H1 (cell line): Measurements from ENCODE around the gene ZNF804B. TPM values are rescaled to one million over a fixed set of nuclear protein-coding genes. Genes with fewer than 3 reads are reported as not detected.

Experiments used
- CTCF ChIA-PET: fragments of 300-600 bp; sonication (Branson Sonifier 250); formaldehyde crosslinking; loops from one replicate; lab custom pipeline; 2021; ENCODE audit not compliant: partially characterized antibody; lab: Charles Lee
- POLR2A ChIA-PET: fragments of 300-600 bp; sonication (Branson Sonifier 250); formaldehyde crosslinking; loops from one replicate; lab custom pipeline; 2021; ENCODE audit warnings: inconsistent platforms; ENCODE audit not compliant: partially characterized antibody; lab: Charles Lee
- DNase-seq, 2 experiments: peaks; one replicate each; pipeline versions ENCODE4 v3.0.0 to v3.0.0-alpha.2; 2010 to 2022; ENCODE audit warnings: low spot score in 2 of 2, low read depth in 1 of 2, mixed read lengths in 1 of 2
- FAIRE-seq: peaks from 2 replicates; lab custom pipeline; 2011; peaks lifted over from hg19 to GRCh38; lab: Jason Lieb, UNC
- H2AFZ ChIP-seq: 2 replicates; pipeline ENCODE4 v1.8.1; 2012; ENCODE audit warnings: low read length, inconsistent platforms
- H2AK5ac ChIP-seq: 2 replicates; pipeline ENCODE4 v1.6.1; 2013; ENCODE audit warnings: low read depth, low read length
- H2BK120ac ChIP-seq: replicated peaks from 2 replicates; pipeline ENCODE3; 2013; ENCODE audit warnings: low read depth, low read length, inconsistent platforms
- H2BK12ac ChIP-seq: 2 replicates; pipeline ENCODE4 v1.6.1; 2013; ENCODE audit warnings: low read depth, low read length
- H2BK15ac ChIP-seq: 2 replicates; pipeline ENCODE4 v1.6.1; 2013; ENCODE audit warnings: low read length
- H2BK20ac ChIP-seq: 2 replicates; pipeline ENCODE4 v1.6.1; 2013; ENCODE audit warnings: low read length
- H2BK5ac ChIP-seq: 2 replicates; pipeline ENCODE4 v1.6.1; 2013; ENCODE audit warnings: low read depth, low read length
- H3K14ac ChIP-seq: 2 replicates; pipeline ENCODE4 v1.6.1; 2013; ENCODE audit warnings: inconsistent platforms; ENCODE audit not compliant: insufficient read length
- H3K18ac ChIP-seq: 2 replicates; pipeline ENCODE4 v1.6.1; 2013; ENCODE audit warnings: low read length; ENCODE audit errors: extremely low read depth
- H3K23ac ChIP-seq: 2 replicates; pipeline ENCODE4 v1.6.1; 2013; ENCODE audit warnings: inconsistent platforms; ENCODE audit not compliant: insufficient read length
- H3K23me2 ChIP-seq: 2 replicates; pipeline ENCODE4 v1.6.1; 2013; ENCODE audit warnings: low read depth, low read length
- H3K27ac ChIP-seq: 2 replicates; pipeline ENCODE4 v1.6.1; 2011; ENCODE audit warnings: low read depth, low read length, inconsistent platforms
- H3K27me3 ChIP-seq, 4 experiments: replicated peaks in 1 of 4; 1 replicate in 1 of 4; 2 replicates in 3 of 4; pipeline versions ENCODE4 v1.6.1 to v1.8.1; 2011 to 2013; ENCODE audit warnings: low read length in 3 of 4, mild to moderate bottlenecking in 3 of 4, inconsistent platforms in 2 of 4, mixed read lengths in 2 of 4, moderate library complexity in 1 of 4; ENCODE audit not compliant: control insufficient read depth in 3 of 4, insufficient read depth in 3 of 4; ENCODE audit errors: extremely low read depth in 1 of 4
- H3K36me3 ChIP-seq, 4 experiments: 2 replicates each; pipeline versions ENCODE4 v1.6.1 to v1.8.1; 2011 to 2013; ENCODE audit warnings: mild to moderate bottlenecking in 4 of 4, low read length in 3 of 4, moderate library complexity in 2 of 4, control low read depth in 1 of 4, inconsistent platforms in 1 of 4; ENCODE audit not compliant: insufficient read depth in 4 of 4, control insufficient read depth in 2 of 4
- H3K4ac ChIP-seq: replicated peaks from 2 replicates; pipeline ENCODE3; 2013; ENCODE audit warnings: low read length, low read depth, mixed read lengths, inconsistent platforms; ENCODE audit not compliant: insufficient read length
- H3K4me1 ChIP-seq, 4 experiments: replicated peaks in 1 of 4; 1 replicate in 1 of 4; 2 replicates in 3 of 4; pipeline versions ENCODE4 v1.6.1 to v1.8.1; 2011 to 2013; ENCODE audit warnings: low read length in 3 of 4, inconsistent platforms in 2 of 4, mixed read lengths in 1 of 4; ENCODE audit not compliant: insufficient read depth in 4 of 4, control insufficient read depth in 3 of 4
- H3K4me2 ChIP-seq, 2 experiments: 2 replicates each; pipeline versions ENCODE4 v1.6.1 to v1.8.1; 2011 to 2013; ENCODE audit warnings: low read depth in 2 of 2, low read length in 2 of 2, control low read depth in 1 of 2, inconsistent platforms in 1 of 2, mild to moderate bottlenecking in 1 of 2; ENCODE audit not compliant: insufficient read depth in 1 of 2
- H3K4me3 ChIP-seq, 4 experiments: fragments of 200-600, 300-600 bp in 1 of 4; sonication (generic), shearing (Covaris generic), sonication (Bioruptor Twin) in 1 of 4; 2 replicates each; pipeline versions ENCODE4 v1.5.1 to v1.8.1; 2011 to 2016; ENCODE audit warnings: low read length in 4 of 4, low read depth in 3 of 4, control low read depth in 2 of 4, inconsistent platforms in 2 of 4, mild to moderate bottlenecking in 2 of 4, mixed read lengths in 1 of 4, moderate library complexity in 1 of 4; ENCODE audit not compliant: insufficient read depth in 2 of 4; ENCODE audit errors: extremely low read depth in 1 of 4
- H3K56ac ChIP-seq: replicated peaks from 2 replicates; pipeline ENCODE3; 2013; ENCODE audit warnings: low read depth, mild to moderate bottlenecking, mixed read lengths, low read length, inconsistent platforms; ENCODE audit not compliant: insufficient read length
- H3K79me1 ChIP-seq: 2 replicates; pipeline ENCODE4 v1.6.1; 2013; ENCODE audit warnings: low read depth, low read length, control low read depth
- H3K79me2 ChIP-seq, 2 experiments: 2 replicates each; pipeline versions ENCODE4 v1.6.1 to v1.8.1; 2012 to 2013; ENCODE audit warnings: low read length in 2 of 2, mild to moderate bottlenecking in 2 of 2, inconsistent platforms in 1 of 2; ENCODE audit not compliant: insufficient read depth in 2 of 2, control insufficient read depth in 1 of 2
- H3K9ac ChIP-seq, 4 experiments: replicated peaks in 1 of 4; 1 replicate in 1 of 4; 2 replicates in 3 of 4; pipeline versions ENCODE4 v1.6.1 to v1.8.1; 2011 to 2013; ENCODE audit warnings: low read depth in 3 of 4, low read length in 3 of 4, control low read depth in 2 of 4, mild to moderate bottlenecking in 2 of 4, moderate library complexity in 2 of 4, inconsistent platforms in 1 of 4; ENCODE audit errors: extremely low read depth in 1 of 4
- H3K9me3 ChIP-seq, 2 experiments: 2 replicates each; pipeline versions ENCODE4 v1.6.1 to v1.8.1; 2012 to 2013; ENCODE audit warnings: mild to moderate bottlenecking in 2 of 2, moderate library complexity in 2 of 2, control low read depth in 1 of 2, inconsistent platforms in 1 of 2, low read depth in 1 of 2, low read length in 1 of 2, mixed read lengths in 1 of 2; ENCODE audit not compliant: insufficient read depth in 2 of 2
- H4K20me1 ChIP-seq, 2 experiments: replicated peaks in 1 of 2; 2 replicates each; pipeline versions ENCODE3 to v1.8.1; 2011 to 2013; ENCODE audit warnings: inconsistent platforms in 2 of 2, low read length in 2 of 2, mild to moderate bottlenecking in 1 of 2; ENCODE audit not compliant: insufficient read depth in 2 of 2, control insufficient read depth in 1 of 2
- H4K5ac ChIP-seq: 2 replicates; pipeline ENCODE4 v1.6.1; 2013; ENCODE audit warnings: low read length, low read depth, mixed read lengths, inconsistent platforms; ENCODE audit not compliant: insufficient read length
- H4K8ac ChIP-seq: 2 replicates; pipeline ENCODE4 v1.8.0; 2013; ENCODE audit warnings: mild to moderate bottlenecking, moderate library complexity, low read length, inconsistent platforms; ENCODE audit not compliant: insufficient read depth; ENCODE audit errors: extremely low read depth
- H4K91ac ChIP-seq: replicated peaks from 2 replicates; pipeline ENCODE3; 2013; ENCODE audit warnings: low read length, mixed read lengths, inconsistent platforms; ENCODE audit not compliant: insufficient read length
- ASH2L ChIP-seq: fragments of 200-600, 300-600 bp; sonication (generic); IDR thresholded peaks from one replicate; pipeline ENCODE4 v1.7.1; 2017; ENCODE audit warnings: low read length
- CHD2 ChIP-seq: IDR thresholded peaks from 2 replicates; pipeline ENCODE4 v1.6.1; 2012; ENCODE audit warnings: low read length, improper control_type of control experiment
- HDAC2 ChIP-seq, 2 experiments: fragments of 300-600 bp in 1 of 2; sonication (generic) in 1 of 2; IDR thresholded peaks; 2 replicates each; pipeline ENCODE4 v1.6.1; 2011 to 2012; ENCODE audit warnings: low read depth in 2 of 2, low read length in 2 of 2, mild to moderate bottlenecking in 2 of 2, moderate library complexity in 2 of 2, borderline replicate concordance in 1 of 2, inconsistent platforms in 1 of 2
- KDM1A ChIP-seq: fragments of 200-600, 300-600 bp; sonication (generic); IDR thresholded peaks from 2 replicates; pipeline ENCODE4 v1.7.1; 2016; ENCODE audit warnings: mild to moderate bottlenecking, low read length, borderline replicate concordance
- PHF8 ChIP-seq: fragments of 200-600 bp; sonication (generic); conservative IDR thresholded peaks from 2 replicates; pipeline ENCODE4 v1.7.1; 2012; ENCODE audit warnings: low read depth, mild to moderate bottlenecking, inconsistent platforms, low read length, moderate library complexity
- SIX5 ChIP-seq: IDR thresholded peaks from 2 replicates; pipeline ENCODE4 v1.6.1; 2011; ENCODE audit warnings: mild to moderate bottlenecking, low read depth, low read length
- TBP ChIP-seq: IDR thresholded peaks from 2 replicates; pipeline ENCODE4 v1.6.1; 2011; ENCODE audit warnings: low read depth, low read length, improper control_type of control experiment
- USF2 ChIP-seq: IDR thresholded peaks from 2 replicates; pipeline ENCODE4 v1.6.1; 2011; ENCODE audit warnings: low read length, improper control_type of control experiment
- polyA plus RNA-seq, 7 experiments: library from polyadenylated mRNA; depleted of rRNA in 3 of 7; stranded (reverse) in 5 of 7; unstranded in 2 of 7; fragments of >200 nt in 5 of 7; fragments of 200-250 nt in 2 of 7; gene quantifications; 1 replicate in 5 of 7; 2 replicates in 1 of 7; 4 replicates in 1 of 7; pipeline versions ENCODE4 v1.2.1 to v1.2.3, GENCODE V29; 2011 to 2013; ENCODE audit warnings: missing spikeins in 2 of 7, mixed read lengths in 2 of 7
- total RNA-seq: library from RNA; stranded (reverse); fragmentation: NEBNext Ultra II Directional; extraction: Animal tissue kit (Norgen Biotek cat#: 25700); gene quantifications from 2 replicates; pipeline ENCODE4 v1.2.1, GENCODE V29; 2021

ZNF804B gene
- total and polyA plus RNA-seq, 2 of the 8 experiments (the other 6 are each of a cell fraction or from before 2014, with no cell fraction given): not detected

- Histone ChIP-seq H4K91ac (no peak overlapping the region), H4K5ac (no peak overlapping the region), H2BK20ac (no peak overlapping the region), H4K20me1 (no peaks in the 10 kb centered on the region), H2BK5ac (no peak overlapping the region), H2BK120ac (no peak overlapping the region), H3K9me3 (no peaks in the 10 kb centered on the region), H3K36me3 (no peaks in the 10 kb centered on the region), H3K23me2 (no peaks in the 10 kb centered on the region), H3K4me3 (no peak overlapping the region), H3K4me1 (no peaks in the 10 kb centered on the region), H3K79me2 (no peaks in the 10 kb centered on the region), H3K23ac (no peak overlapping the region), H3K56ac (no peak overlapping the region), H2AK5ac (no peak overlapping the region), H3K18ac (no peak overlapping the region), H3K4ac (no peak overlapping the region), H3K14ac (no peak overlapping the region), H2AFZ (no peak overlapping the region), H3K79me1 (no peaks in the 10 kb centered on the region), H2BK12ac (no peak overlapping the region), H3K9ac (no peak overlapping the region), H3K27ac (no peak overlapping the region), H2BK15ac (no peak overlapping the region), H3K27me3 (no peaks in the 10 kb centered on the region), H4K8ac (no peak overlapping the region), H3K4me2 (no peak overlapping the region)
- CTCF ChIA-PET: interaction anchor here (1.5 to 1.8 kb wide), 2 partner anchors 8 to 15 kb away, joined by 4 to 7 read pairs; no protein-coding TSS in a partner anchor
- POLR2A ChIA-PET: no interaction called here
- DNase-seq (no peak), FAIRE-seq (no peak)
- TF ChIP-seq HDAC2 (IDR thresholded peaks at IDR 0.05; ENCODE audit: borderline replicate concordance in 1 of 2, low read depth in 2 of 2, low read length in 2 of 2) (no peak), KDM1A (no peak), TBP (no peak), USF2 (no peak), ASH2L (no peak), PHF8 (no peak), SIX5 (no peak), CHD2 (no peak)
Measured at GRCh38 chr7:88775838-88776237, 16.3 kb downstream of the ZNF804B start.
